Fibroblast of lung (primary cell): Measurements from ENCODE around the gene CDH4.

Source experiments
- CTCF ChIP-seq, 2 donors: IDR thresholded peaks in 1 of 2; conservative IDR thresholded peaks in 1 of 2; 1 replicate in 1 of 2; 2 replicates in 1 of 2; pipeline ENCODE4 v1.5.1; 2011 to 2012; ENCODE audit warnings: low read length in 2 of 2, control low read depth in 1 of 2, inconsistent platforms in 1 of 2, low read depth in 1 of 2, mild to moderate bottlenecking in 1 of 2
- EZH2 ChIP-seq: IDR thresholded peaks from 2 replicates; pipeline ENCODE4 v1.5.1; 2012; ENCODE audit warnings: low read length, control low read depth, mild to moderate bottlenecking; ENCODE audit errors: missing control alignments

- TF ChIP-seq CTCF (conservative IDR thresholded peaks at IDR 0.05 in 1 of 2, IDR thresholded peaks at IDR 0.05 in 1 of 2; ENCODE audit: low read depth in 1 of 2, low read length in 2 of 2) = no peak
- no peak for TF ChIP-seq EZH2
These were observed 177.6 kb downstream of the CDH4 start for GRCh38 chr20:61429458-61430227.
